COLO829 (cell line): ENCODE measurements around the gene KDM4B.

ENCODE experiments used
- DNase-seq: peaks from one replicate; pipeline ENCODE4 v3.0.0; 2012; ENCODE audit warnings: low spot score

The KDM4B gene

DNA sequence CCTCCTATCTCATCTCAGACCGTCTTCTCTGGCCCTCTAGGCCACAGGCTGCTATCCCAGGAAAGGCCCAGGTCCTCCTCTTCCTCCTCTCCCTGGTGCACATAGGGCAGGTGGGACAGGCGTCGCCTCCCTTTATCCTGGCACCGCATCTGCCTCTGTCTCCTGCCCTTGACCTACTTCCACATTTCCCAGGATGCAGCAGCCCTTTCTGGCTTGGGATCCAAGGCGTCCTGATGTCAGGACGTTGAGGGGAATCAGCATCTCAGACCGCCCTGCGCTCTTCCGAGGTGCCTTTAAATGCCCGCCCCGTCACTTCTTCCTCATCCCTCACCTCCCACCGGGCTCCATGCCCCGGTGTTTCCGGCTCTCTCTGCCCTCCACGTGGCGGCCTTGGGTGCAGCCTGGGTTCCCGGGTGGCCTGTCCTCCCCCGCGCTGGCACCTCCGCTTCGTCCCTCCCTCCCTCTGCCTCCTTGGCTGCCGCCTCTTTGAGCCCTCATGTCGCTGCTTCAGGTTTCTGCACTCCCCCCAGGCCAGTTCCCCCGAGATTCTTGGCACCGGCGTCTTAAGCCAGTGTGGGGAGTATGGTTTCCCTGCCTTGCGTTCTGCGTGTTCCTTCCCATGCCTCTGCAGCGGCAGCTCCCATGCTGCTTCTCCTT lies 66.3 kb downstream of the KDM4B start:
- DNase-seq = no peak

DNA sequence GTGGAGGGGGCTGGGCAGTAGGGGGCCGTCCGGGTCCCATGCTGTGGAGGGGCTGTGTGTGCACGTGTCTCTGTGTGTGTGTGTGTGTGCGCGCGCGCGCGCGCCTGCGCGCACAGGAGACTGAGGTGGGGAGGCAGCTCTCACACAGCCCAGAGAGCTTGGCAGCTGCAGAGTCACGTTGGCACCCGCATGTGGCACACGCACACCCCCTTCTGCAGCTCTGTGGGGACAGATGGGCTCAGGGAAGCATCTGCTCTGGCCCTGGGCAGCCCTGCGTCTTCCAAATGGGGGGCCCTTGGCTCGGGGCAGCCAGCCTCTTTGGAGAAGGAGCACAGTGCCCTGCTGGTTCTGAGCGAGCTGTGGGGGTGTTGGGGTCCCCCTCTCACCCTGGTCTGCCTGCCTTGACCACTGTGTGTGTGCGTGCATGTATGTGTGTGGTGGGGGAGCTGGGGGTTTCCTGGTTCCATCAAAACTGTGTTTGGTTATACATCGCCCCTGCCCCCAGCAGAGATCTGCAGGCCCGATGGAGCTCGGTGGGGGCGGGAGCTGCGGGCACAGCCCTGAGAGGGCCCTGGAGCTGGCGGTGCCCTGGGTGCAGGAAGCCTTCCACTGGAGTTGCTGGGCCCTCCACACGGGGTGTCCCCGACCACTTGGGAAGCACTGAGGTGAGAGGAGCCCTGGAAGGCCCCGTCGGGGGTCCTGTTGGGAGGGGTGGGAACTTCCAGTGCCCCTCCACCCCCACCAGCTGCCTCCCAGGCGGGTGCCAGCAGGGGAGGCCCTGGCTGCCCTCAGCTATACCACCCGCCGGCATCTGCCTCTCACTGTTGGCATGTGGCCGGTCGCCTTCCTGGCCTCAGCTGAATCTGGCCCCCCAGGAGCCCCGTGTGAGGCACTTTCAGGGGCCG lies 67.1 kb downstream of the KDM4B start:
- no peak for DNase-seq

DNA sequence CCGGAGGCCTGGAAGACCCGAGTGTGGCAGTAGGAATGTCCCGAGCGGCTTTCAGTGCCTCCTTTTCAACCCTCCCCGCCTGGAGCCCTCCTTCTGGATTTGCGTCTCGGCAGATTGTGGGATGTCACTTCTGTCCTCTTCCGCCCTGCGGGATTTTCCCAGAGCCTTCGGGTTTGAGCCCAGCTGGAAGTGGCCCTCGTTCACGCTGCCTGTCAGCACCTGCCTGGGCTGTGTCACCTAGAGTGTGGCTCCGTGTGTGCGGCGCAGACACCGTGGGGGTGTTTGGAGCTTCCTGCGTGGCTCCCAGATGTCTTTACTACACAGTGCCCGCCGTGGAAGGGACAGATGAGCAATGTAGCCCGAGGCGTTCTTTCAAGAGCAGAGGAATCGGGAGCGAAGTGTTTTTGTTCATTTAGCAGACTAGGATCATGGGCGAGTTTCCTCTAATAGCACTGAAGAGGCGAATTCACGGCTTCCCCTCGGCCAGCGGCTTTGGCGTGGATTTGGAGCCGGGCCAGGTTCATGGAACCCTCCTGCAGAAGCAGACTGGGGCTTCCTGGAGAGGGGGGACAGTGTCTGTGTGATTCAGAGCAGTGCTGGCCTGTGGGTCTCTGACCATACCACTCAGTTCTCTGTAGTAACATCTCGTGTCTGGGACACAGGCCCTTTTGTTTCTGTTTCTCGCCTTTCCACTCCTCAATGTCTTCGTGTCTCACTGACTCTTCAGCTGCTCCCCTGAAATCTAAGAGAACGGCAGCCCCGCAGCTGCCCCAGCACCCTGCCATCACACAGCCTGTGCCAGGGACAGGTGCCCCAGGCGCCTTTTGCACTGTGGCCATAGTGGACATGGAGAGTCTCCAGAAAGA lies 68.0 kb downstream of the KDM4B start:
- peak; percentile 61 for DNase-seq

DNA sequence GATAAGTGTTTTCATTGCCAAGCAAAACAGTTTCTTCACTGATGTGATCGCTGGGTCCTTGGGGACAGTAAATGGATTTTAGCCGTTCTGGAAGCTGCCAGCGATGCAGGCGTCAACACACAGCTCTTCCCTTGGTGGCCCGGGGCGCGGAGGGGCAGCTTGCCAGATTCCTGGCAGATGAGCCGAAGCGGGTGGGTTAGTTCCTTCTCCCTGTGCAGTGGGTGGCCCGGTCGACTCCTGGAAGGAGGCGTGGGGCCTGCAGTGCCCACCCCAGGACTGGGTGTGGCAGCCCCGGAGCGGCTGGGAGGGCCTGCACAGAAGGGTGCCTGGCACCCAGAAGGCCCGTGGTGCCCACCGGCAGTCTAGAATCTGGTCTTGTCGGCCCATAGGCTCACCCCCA lies 69.0 kb downstream of the KDM4B start:
- no peak for DNase-seq

DNA sequence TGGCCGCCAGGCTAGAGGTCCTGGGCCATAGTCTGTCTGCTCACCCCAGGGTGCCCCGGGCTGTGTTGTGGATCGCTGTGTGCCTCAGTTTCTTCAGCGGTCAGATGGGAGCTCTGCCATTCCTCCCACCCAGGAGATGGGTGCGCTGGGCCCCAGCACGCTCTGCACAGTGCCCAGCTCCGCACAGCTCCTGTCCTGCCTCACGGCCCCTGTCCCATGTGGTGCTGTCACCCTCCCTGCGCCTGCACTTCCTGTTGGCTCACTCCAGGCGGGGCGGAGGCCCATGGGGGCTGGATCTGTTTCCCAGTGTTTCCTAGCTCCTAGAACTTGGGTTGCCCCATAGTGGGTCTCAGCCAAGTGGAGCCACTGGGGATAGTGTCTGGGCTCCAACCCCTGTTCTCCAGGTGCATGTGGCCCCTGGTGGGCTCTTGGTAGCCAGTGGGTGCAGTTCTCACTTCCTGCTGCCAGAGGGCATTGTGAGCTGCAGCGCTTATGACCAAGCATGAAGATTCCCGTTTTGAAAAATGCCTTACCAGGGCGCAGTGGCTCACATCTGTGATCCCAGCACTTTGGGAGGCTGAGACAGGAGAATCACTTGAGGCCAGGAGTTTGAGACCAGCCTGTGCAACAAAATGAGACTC lies 69.8 kb downstream of the KDM4B start:
- DNase-seq = no peak

DNA sequence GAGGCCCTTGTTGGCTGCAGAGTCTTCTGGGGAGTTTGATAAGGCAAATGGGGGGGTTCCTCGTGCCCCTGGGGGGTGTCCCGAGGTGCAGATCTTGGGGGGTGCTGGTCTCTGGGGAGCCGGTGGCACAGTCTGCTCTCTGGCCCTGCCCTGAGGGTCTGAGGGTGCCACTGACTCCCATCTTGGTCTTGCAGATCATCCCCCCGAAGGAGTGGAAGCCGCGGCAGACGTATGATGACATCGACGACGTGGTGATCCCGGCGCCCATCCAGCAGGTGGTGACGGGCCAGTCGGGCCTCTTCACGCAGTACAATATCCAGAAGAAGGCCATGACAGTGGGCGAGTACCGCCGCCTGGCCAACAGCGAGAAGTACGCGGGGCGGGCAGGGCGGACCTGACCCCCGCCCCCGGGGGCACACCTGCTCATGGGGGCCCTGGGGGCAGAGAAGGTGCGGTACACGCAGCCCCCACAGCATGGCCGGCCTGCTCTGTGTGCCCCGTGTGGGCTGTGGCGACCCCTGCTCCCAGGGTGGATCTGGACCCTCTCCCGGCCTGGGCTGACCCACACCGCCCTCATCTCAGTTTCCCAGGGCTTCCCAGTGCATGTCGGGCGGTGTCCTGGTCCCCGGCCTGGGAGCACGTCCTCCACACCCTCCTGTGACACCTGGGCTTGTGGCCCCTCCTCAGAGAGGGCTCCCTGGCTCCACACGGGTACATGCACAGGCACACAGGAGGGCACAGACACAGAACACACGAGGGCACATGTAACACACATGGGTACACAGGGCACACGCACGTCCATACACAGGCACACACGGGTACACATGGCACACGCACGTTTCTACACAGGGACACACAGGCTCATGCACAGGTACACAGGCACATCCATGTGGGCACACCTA lies 71.0 kb downstream of the KDM4B start:
- DNase-seq = no peak

DNA sequence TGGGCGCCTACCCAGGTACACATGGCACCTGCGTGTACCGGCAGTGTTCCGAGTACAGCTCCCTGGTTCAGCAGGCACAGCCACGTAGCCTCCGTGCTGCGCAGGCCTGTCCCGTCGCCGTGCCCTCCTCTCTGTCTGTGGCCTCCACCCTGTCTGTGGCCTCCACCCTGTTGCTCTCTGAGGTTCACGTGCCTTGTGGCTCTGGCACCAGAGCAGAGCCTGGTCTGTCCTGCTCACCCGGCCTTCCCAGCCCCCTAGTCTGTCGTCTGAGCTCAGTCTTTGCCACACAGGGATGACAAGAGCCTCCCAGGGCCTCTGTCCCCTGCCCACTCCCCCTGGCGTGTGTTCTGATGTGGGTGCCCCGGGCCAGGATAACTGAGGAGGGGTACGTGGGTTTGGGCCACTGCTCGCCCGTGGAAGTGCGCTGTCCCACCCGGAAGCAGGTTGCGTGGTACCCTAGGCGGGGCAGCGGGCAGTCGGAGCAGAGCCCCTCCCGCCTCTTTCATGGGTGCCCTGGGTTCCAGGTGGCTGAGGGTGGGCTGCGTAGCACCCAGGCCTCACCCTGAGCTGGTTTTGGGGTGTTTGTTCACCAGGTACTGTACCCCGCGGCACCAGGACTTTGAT lies 71.7 kb downstream of the KDM4B start:
- no peak for DNase-seq

DNA sequence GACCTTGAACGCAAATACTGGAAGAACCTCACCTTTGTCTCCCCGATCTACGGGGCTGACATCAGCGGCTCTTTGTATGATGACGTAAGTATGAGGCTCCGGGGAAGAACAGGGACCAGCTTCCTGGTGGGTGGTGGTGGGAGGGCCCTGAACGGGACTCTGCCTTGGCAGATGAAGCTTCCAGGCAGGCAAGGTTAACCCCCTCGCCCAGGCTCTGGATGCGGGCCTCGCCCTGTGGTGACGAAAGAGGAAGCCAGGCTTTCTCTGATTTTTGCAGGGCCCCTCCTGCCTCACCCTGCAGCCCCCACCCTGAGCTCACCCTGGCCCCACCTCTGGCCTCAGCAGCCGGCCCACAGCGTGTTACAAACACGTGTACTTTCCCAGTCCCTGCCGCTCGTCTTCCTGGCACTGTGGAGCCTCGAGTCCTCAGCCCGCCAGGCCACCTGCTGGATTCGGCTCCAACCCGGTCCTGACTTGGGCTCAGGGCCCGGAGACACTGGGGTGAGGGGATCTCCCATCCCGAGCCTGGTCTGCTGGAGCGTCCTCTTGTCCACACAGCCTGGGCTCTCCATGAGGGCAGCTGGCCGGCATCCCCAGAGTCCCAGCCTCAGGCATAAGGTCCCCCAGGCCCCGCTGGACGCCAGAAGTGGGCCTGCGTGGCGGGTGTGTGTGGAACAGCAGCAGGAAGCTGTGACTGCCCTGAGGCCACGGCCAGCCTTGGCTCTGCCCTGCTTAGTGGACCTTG lies 72.4 kb downstream of the KDM4B start:
- no peak for DNase-seq

DNA sequence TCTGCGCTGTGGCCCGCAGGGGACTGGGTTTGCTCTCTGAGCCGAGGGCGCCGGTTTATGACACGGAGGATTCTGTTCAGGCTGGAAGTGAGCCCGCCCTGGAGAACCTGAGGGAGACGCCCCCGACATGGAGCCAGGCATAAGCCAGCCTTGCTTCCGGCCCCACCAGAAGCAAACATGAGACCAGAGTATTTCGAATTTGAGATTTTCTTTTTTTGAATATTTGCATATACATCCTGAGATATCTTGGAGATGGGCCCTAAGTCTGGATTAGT lies 72.9 kb downstream of the KDM4B start:
- no peak for DNase-seq

DNA sequence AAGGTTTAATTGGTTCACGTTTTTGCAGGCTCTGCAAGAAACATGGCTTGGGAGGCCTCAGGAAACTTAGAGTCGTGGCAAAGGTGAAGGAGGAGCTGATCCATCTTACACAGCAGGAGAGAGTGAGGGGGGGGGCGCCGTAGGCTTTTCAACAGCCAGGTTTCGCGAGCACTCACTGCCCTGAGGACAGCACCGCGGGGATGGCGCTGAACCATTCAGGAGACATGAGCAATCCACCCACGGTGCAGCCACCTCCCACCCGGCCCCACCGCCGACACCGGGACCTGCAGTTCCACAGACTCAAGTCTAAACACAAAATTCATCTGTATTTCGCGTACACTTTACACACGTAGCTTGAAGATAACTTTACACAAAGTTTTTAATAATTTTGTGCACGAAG lies 73.6 kb downstream of the KDM4B start:
- no peak for DNase-seq

DNA sequence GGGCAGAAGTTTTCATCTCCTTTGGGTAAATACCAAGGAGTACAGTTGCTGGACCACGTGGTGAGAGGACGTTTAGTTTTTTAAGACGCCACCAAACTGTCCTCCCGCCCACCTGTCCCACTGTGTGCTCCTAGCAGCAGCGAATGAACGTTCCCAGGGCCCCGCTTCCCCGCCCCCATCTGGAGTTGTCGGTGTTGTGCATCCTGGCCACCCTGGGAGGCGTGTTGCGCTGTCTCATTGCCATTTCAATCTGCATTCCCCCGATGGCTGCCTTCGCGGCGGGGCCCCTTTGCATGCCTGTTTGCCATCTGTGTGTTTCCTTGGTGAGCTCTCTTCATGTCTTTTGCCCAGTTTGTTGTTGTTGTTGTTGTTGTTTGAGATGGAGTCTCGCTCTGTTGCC lies 76.1 kb downstream of the KDM4B start:
- no peak for DNase-seq

DNA sequence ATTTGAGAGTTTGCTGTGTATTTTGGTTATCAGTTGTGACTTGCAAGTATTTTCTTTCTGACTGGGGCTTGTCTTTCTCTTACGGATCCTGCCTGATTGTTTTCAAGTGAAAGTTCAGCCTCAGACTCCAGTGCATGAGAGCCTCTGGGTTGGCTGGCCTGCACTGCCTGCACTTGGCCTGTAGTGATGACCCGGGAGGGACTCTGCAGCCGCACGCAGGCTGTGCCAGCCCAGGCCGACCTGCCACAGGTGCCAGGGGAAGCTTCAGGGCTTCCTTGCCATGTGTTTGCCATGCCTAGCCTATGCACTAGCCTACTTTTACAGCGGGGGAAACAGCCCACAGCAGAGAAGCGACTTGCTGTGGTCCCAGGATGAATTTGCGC lies 77.0 kb downstream of the KDM4B start:
- DNase-seq = no peak

DNA sequence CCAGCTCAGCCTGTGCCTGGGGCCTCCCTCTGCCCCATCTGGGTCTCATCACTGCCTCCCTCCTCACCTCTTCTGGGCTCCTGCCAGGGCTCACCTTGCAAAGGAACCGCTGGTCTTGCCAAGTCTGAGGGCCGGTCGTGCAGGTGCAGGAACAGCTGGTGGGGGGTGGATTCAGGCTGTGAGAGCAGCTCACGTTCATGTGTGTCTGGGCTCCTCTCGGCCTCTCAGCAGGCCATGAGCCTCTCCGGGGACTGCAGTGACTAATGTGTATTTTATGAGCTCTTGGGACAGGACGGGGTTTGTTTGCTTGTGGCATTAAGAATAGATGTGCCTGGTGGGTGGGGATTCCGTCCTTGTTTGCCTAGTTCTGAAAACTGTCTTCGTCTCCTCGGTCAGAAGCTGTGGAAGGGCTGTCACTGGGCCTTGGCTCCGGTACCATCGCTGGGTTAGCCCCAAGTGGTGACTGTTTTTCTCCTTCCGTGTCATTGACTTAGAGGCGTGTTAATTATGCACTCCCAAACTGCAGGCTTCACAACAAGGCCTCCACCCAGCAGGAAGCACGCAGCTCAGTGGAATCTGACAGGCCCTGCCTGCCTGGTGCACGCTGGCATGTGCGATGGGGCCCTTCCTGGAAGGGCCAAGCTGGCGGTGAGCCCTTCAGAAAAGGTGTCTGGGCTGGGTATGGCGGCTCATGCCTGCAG lies 77.6 kb downstream of the KDM4B start:
- peak; percentile 32 for DNase-seq

DNA sequence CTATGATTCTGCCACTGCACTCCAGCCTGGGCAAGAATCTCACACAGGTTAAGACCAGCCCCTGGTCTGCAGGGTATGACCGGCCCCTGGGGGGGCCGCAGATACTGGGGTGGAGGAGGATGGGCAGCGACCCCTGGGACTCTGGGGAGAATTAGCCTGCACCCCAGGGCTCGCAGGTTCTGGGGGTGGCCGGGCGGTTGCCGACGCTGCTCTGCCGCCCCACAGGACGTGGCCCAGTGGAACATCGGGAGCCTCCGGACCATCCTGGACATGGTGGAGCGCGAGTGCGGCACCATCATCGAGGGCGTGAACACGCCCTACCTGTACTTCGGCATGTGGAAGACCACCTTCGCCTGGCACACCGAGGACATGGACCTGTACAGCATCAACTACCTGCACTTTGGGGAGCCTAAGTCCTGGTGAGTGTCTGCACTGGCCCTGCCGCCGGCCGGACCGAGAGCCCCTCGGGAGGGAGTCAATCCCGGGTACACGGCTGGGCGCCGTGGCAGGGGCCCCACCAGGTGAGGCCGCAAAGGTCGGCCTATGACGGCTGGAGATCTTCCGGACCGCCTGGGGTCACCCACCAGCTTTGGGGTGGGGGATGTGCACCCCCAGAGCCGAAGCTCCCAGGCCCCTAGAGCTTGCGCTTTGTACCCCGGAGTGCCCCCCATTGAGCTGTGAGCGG lies 78.5 kb downstream of the KDM4B start:
- DNase-seq = no peak

DNA sequence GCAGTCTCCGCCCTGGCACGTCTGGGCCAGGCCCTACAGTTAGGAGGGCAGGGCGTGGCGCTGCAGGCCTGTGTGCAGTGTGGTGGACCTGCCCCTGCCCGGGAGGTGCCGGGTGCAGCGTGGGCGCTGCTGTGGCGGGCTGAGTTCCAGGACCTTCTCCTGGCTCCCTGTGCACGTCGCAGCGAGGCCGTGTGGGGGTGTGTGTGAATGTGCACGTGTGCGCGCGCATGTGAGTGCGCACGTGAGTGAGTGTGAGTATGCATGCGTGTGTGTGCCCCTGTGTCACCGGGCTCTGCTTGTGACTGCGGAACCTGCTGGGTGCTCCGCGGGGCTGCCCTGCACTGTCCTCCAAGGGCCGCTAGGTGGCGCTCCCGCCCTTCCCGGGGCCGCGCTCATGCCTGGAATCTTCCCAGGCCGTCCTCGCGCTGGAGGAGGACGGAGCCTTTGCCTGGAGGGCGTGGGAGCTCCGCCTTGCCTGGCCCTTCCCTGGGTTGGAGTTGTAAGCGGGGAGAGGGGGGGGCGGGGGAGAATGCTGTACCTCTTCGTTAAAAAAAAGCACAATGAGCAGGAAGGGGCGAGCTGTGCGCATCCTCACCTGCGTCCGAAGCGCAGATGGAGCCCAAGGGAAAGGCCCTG lies 79.3 kb downstream of the KDM4B start:
- peak; percentile 78 for DNase-seq

DNA sequence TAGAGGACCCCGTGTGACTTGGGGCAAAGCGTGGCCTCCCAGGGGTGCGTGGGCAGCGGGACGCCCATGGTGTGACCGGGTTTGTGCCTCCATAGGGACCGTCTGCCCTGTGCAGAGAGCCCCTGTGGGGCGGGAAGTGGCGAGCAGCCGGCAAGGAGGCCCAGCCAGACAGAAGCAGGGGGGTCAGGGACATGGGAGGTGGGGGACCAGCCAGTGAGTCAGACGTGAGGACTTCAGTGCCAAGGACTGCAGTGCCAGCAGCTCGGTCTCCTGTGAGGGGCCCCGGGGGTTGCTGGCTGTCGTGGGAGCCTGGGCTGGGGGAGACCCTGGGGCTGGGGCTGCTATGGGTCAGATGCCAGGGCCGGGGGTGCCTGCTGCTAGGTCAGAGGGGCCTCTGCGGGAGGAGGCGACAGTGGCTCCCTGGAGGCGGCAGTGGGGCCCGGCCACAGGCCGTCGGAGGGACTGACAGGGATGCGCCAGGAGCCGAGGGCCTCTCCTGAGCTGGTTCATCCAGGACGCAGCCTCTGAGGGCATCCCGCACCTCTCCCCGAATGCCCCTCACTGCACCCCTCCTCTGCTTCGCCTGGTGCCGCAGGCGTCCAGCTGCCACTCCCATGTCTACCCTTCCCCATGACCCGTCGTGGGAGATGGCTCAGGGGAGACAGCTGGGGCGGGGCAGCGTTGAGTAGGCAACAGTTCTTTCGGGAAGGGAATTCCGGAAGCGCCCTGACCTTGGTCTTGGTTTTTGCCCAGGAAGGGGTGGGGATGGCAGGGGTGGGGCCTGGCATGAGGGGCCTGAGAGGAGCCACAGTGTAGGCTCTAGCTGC lies 80.0 kb downstream of the KDM4B start:
- no peak for DNase-seq

DNA sequence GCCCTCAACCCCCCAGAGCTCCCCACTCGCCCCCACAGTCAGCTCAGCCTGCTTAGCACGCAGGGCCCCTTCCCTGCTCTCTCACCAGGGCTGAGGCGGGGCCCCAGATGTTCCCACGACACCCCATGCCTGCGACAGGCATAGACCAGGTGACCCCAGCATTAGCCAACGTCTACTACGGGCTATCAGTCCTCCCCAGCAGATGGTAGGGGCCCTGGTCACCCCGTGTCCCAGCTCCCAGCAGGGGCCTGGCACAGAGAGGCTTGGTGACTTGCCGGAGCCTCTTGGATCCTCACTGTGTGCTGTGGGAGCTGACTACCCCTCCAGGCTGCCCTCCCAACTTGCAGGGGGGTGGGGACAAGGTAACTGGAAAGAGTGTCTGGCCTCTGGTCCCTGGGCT lies 80.6 kb downstream of the KDM4B start:
- no peak for DNase-seq
